H1 (cell line): ENCODE data around the gene NKD2. TPM values are rescaled to one million over a fixed set of nuclear protein-coding genes. Genes with fewer than 3 reads are reported as not detected.

Source experiments
- CTCF ChIA-PET: fragments of 300-600 bp; sonication (Branson Sonifier 250); formaldehyde crosslinking; loops from one replicate; lab custom pipeline; 2021; ENCODE audit not compliant: partially characterized antibody; lab: Charles Lee
- POLR2A ChIA-PET: fragments of 300-600 bp; sonication (Branson Sonifier 250); formaldehyde crosslinking; loops from one replicate; lab custom pipeline; 2021; ENCODE audit warnings: inconsistent platforms; ENCODE audit not compliant: partially characterized antibody; lab: Charles Lee
- DNase-seq, 2 experiments: peaks; one replicate each; pipeline versions ENCODE4 v3.0.0 to v3.0.0-alpha.2; 2010 to 2022; ENCODE audit warnings: low spot score in 2 of 2, low read depth in 1 of 2, mixed read lengths in 1 of 2
- FAIRE-seq: peaks from 2 replicates; lab custom pipeline; 2011; peaks lifted over from hg19 to GRCh38; lab: Jason Lieb, UNC
- H2AFZ ChIP-seq: 2 replicates; pipeline ENCODE4 v1.8.1; 2012; ENCODE audit warnings: low read length, inconsistent platforms
- H2AK5ac ChIP-seq: 2 replicates; pipeline ENCODE4 v1.6.1; 2013; ENCODE audit warnings: low read depth, low read length
- H2BK120ac ChIP-seq: replicated peaks from 2 replicates; pipeline ENCODE3; 2013; ENCODE audit warnings: low read depth, low read length, inconsistent platforms
- H2BK12ac ChIP-seq: 2 replicates; pipeline ENCODE4 v1.6.1; 2013; ENCODE audit warnings: low read depth, low read length
- H2BK15ac ChIP-seq: 2 replicates; pipeline ENCODE4 v1.6.1; 2013; ENCODE audit warnings: low read length
- H2BK20ac ChIP-seq: 2 replicates; pipeline ENCODE4 v1.6.1; 2013; ENCODE audit warnings: low read length
- H2BK5ac ChIP-seq: 2 replicates; pipeline ENCODE4 v1.6.1; 2013; ENCODE audit warnings: low read depth, low read length
- H3K14ac ChIP-seq: 2 replicates; pipeline ENCODE4 v1.6.1; 2013; ENCODE audit warnings: inconsistent platforms; ENCODE audit not compliant: insufficient read length
- H3K18ac ChIP-seq: 2 replicates; pipeline ENCODE4 v1.6.1; 2013; ENCODE audit warnings: low read length; ENCODE audit errors: extremely low read depth
- H3K23ac ChIP-seq: 2 replicates; pipeline ENCODE4 v1.6.1; 2013; ENCODE audit warnings: inconsistent platforms; ENCODE audit not compliant: insufficient read length
- H3K23me2 ChIP-seq: 2 replicates; pipeline ENCODE4 v1.6.1; 2013; ENCODE audit warnings: low read depth, low read length
- H3K27ac ChIP-seq: 2 replicates; pipeline ENCODE4 v1.6.1; 2011; ENCODE audit warnings: low read depth, low read length, inconsistent platforms
- H3K27me3 ChIP-seq, 4 experiments: replicated peaks in 1 of 4; 1 replicate in 1 of 4; 2 replicates in 3 of 4; pipeline versions ENCODE4 v1.6.1 to v1.8.1; 2011 to 2013; ENCODE audit warnings: low read length in 3 of 4, mild to moderate bottlenecking in 3 of 4, inconsistent platforms in 2 of 4, mixed read lengths in 2 of 4, moderate library complexity in 1 of 4; ENCODE audit not compliant: control insufficient read depth in 3 of 4, insufficient read depth in 3 of 4; ENCODE audit errors: extremely low read depth in 1 of 4
- H3K36me3 ChIP-seq, 4 experiments: 2 replicates each; pipeline versions ENCODE4 v1.6.1 to v1.8.1; 2011 to 2013; ENCODE audit warnings: mild to moderate bottlenecking in 4 of 4, low read length in 3 of 4, moderate library complexity in 2 of 4, control low read depth in 1 of 4, inconsistent platforms in 1 of 4; ENCODE audit not compliant: insufficient read depth in 4 of 4, control insufficient read depth in 2 of 4
- H3K4ac ChIP-seq: replicated peaks from 2 replicates; pipeline ENCODE3; 2013; ENCODE audit warnings: low read length, low read depth, mixed read lengths, inconsistent platforms; ENCODE audit not compliant: insufficient read length
- H3K4me1 ChIP-seq, 4 experiments: replicated peaks in 1 of 4; 1 replicate in 1 of 4; 2 replicates in 3 of 4; pipeline versions ENCODE4 v1.6.1 to v1.8.1; 2011 to 2013; ENCODE audit warnings: low read length in 3 of 4, inconsistent platforms in 2 of 4, mixed read lengths in 1 of 4; ENCODE audit not compliant: insufficient read depth in 4 of 4, control insufficient read depth in 3 of 4
- H3K4me2 ChIP-seq, 2 experiments: 2 replicates each; pipeline versions ENCODE4 v1.6.1 to v1.8.1; 2011 to 2013; ENCODE audit warnings: low read depth in 2 of 2, low read length in 2 of 2, control low read depth in 1 of 2, inconsistent platforms in 1 of 2, mild to moderate bottlenecking in 1 of 2; ENCODE audit not compliant: insufficient read depth in 1 of 2
- H3K4me3 ChIP-seq, 4 experiments: fragments of 200-600, 300-600 bp in 1 of 4; sonication (generic), shearing (Covaris generic), sonication (Bioruptor Twin) in 1 of 4; 2 replicates each; pipeline versions ENCODE4 v1.5.1 to v1.8.1; 2011 to 2016; ENCODE audit warnings: low read length in 4 of 4, low read depth in 3 of 4, control low read depth in 2 of 4, inconsistent platforms in 2 of 4, mild to moderate bottlenecking in 2 of 4, mixed read lengths in 1 of 4, moderate library complexity in 1 of 4; ENCODE audit not compliant: insufficient read depth in 2 of 4; ENCODE audit errors: extremely low read depth in 1 of 4
- H3K56ac ChIP-seq: replicated peaks from 2 replicates; pipeline ENCODE3; 2013; ENCODE audit warnings: low read depth, mild to moderate bottlenecking, mixed read lengths, low read length, inconsistent platforms; ENCODE audit not compliant: insufficient read length
- H3K79me1 ChIP-seq: 2 replicates; pipeline ENCODE4 v1.6.1; 2013; ENCODE audit warnings: low read depth, low read length, control low read depth
- H3K79me2 ChIP-seq, 2 experiments: 2 replicates each; pipeline versions ENCODE4 v1.6.1 to v1.8.1; 2012 to 2013; ENCODE audit warnings: low read length in 2 of 2, mild to moderate bottlenecking in 2 of 2, inconsistent platforms in 1 of 2; ENCODE audit not compliant: insufficient read depth in 2 of 2, control insufficient read depth in 1 of 2
- H3K9ac ChIP-seq, 4 experiments: replicated peaks in 1 of 4; 1 replicate in 1 of 4; 2 replicates in 3 of 4; pipeline versions ENCODE4 v1.6.1 to v1.8.1; 2011 to 2013; ENCODE audit warnings: low read depth in 3 of 4, low read length in 3 of 4, control low read depth in 2 of 4, mild to moderate bottlenecking in 2 of 4, moderate library complexity in 2 of 4, inconsistent platforms in 1 of 4; ENCODE audit errors: extremely low read depth in 1 of 4
- H3K9me3 ChIP-seq, 2 experiments: 2 replicates each; pipeline versions ENCODE4 v1.6.1 to v1.8.1; 2012 to 2013; ENCODE audit warnings: mild to moderate bottlenecking in 2 of 2, moderate library complexity in 2 of 2, control low read depth in 1 of 2, inconsistent platforms in 1 of 2, low read depth in 1 of 2, low read length in 1 of 2, mixed read lengths in 1 of 2; ENCODE audit not compliant: insufficient read depth in 2 of 2
- H4K20me1 ChIP-seq, 2 experiments: replicated peaks in 1 of 2; 2 replicates each; pipeline versions ENCODE3 to v1.8.1; 2011 to 2013; ENCODE audit warnings: inconsistent platforms in 2 of 2, low read length in 2 of 2, mild to moderate bottlenecking in 1 of 2; ENCODE audit not compliant: insufficient read depth in 2 of 2, control insufficient read depth in 1 of 2
- H4K5ac ChIP-seq: 2 replicates; pipeline ENCODE4 v1.6.1; 2013; ENCODE audit warnings: low read length, low read depth, mixed read lengths, inconsistent platforms; ENCODE audit not compliant: insufficient read length
- H4K8ac ChIP-seq: 2 replicates; pipeline ENCODE4 v1.8.0; 2013; ENCODE audit warnings: mild to moderate bottlenecking, moderate library complexity, low read length, inconsistent platforms; ENCODE audit not compliant: insufficient read depth; ENCODE audit errors: extremely low read depth
- H4K91ac ChIP-seq: replicated peaks from 2 replicates; pipeline ENCODE3; 2013; ENCODE audit warnings: low read length, mixed read lengths, inconsistent platforms; ENCODE audit not compliant: insufficient read length
- HDAC6 ChIP-seq: IDR thresholded peaks from one replicate; pipeline ENCODE4 v1.7.1; 2012; ENCODE audit warnings: low read depth, mild to moderate bottlenecking, inconsistent platforms, low read length, moderate library complexity
- POLR2AphosphoS5 ChIP-seq: IDR thresholded peaks from 2 replicates; pipeline ENCODE4 v1.6.1; 2011; ENCODE audit warnings: low read depth, low read length
- TAF1 ChIP-seq: IDR thresholded peaks from 2 replicates; pipeline ENCODE4 v1.6.1; 2011; ENCODE audit warnings: mild to moderate bottlenecking, low read depth, low read length
- WGBS, 2 experiments: shearing (Covaris generic) in 1 of 2; methylation state at CpG; one replicate each; pipeline versions ENCODE4 v1.1.6 to v1.1.7; 2013 to 2015; ENCODE audit warnings: low lambda C conversion rate in 2 of 2, mixed read lengths in 2 of 2, inconsistent platforms in 1 of 2, low coverage in 1 of 2, missing lambda C conversion rate in 1 of 2; ENCODE audit not compliant: insufficient replicate concordance in 2 of 2, insufficient coverage in 1 of 2, insufficient read length in 1 of 2; ENCODE audit errors: extremely low coverage in 1 of 2, missing lambda C conversion rate in 1 of 2; 5-methylcytosine and 5-hydroxymethylcytosine counted together
- polyA plus RNA-seq, 7 experiments: library from polyadenylated mRNA; depleted of rRNA in 3 of 7; stranded (reverse) in 5 of 7; unstranded in 2 of 7; fragments of >200 nt in 5 of 7; fragments of 200-250 nt in 2 of 7; gene quantifications; 1 replicate in 5 of 7; 2 replicates in 1 of 7; 4 replicates in 1 of 7; pipeline versions ENCODE4 v1.2.1 to v1.2.3, GENCODE V29; 2011 to 2013; ENCODE audit warnings: missing spikeins in 2 of 7, mixed read lengths in 2 of 7
- total RNA-seq: library from RNA; stranded (reverse); fragmentation: NEBNext Ultra II Directional; extraction: Animal tissue kit (Norgen Biotek cat#: 25700); gene quantifications from 2 replicates; pipeline ENCODE4 v1.2.1, GENCODE V29; 2021

The NKD2 gene
- total and polyA plus RNA-seq, 2 of the 8 experiments (the other 6 are each of a cell fraction or from before 2014, with no cell fraction given), result 5.5 to 7.9 TPM

DNA sequence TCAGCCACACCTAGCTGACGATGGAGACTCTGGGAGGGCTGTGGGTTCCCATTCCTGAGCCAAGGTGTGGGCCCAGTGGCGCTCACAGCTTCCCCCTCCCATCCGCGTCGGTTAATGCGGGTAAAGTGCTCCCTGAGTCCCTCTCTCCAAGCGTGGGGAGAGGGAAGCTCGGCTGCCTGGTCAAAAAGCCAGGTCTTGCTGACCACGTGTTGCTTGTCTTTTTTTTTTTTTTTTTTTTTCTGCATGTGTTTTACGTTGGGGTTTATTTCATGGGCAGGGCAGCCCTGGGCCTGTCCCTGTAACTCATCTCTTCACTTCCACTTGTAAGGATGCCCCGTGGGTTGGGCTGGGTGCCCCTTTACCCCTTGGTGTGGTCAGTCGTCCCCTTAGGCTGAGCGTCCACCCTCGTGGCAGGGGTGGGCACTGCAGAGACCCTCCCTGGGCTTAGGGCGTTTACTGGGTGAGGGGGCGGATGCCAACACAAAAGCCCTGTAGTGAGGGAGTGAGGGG lies 11.9 kb downstream of the NKD2 start:
- CTCF ChIA-PET, result interaction anchor here (1.0 to 3.6 kb wide), 9 partner anchors 9 to 147 kb away, joined by 3 to 38 read pairs (median 10); partner anchors contain the start of gene NKD2
- TF ChIP-seq TAF1 (no peak), POLR2AphosphoS5 (no peak), HDAC6 (no peak)

More for the DNA sequence above, 11.9 kb downstream of the NKD2 start:
- Histone ChIP-seq H2AFZ (no peak overlapping the region), H3K36me3 (no peaks in the 10 kb centered on the region), H3K79me1 (no peaks in the 10 kb centered on the region), H3K9ac (no peak overlapping the region), H4K20me1 (peaks cover 0 to 2% of the 10 kb centered on the region in 2 experiments), H3K27ac (no peak overlapping the region), H2BK5ac (no peak overlapping the region; the same call in 1 of the 2 replicates), H3K56ac (no peak overlapping the region), H3K14ac (no peak overlapping the region), H3K4me2 (no peak overlapping the region), H3K4me1 (peaks cover 0 to 12% (median 5%) of the 10 kb centered on the region in 4 experiments; a peak in 4 of 7 replicates), H3K27me3 (no peaks in the 10 kb centered on the region), H3K23me2 (no peaks in the 10 kb centered on the region), H2BK12ac (no peak overlapping the region; the same call in 1 of the 2 replicates), H4K8ac (no peak overlapping the region; the same call in 1 of the 2 replicates), H3K18ac (no peak overlapping the region), H2AK5ac (no peak overlapping the region), H2BK120ac (no peak overlapping the region), H4K91ac (no peak overlapping the region), H3K79me2 (no peaks in the 10 kb centered on the region), H2BK20ac (no peak overlapping the region), H3K4ac (no peak overlapping the region), H3K9me3 (no peaks in the 10 kb centered on the region), H3K4me3 (no peak overlapping the region), H2BK15ac (no peak overlapping the region), H4K5ac (no peak overlapping the region), H3K23ac (no peak overlapping the region)
- 80% methylated on average over 9 of the region's 16 CpGs; no CpG with 5 or more reads in 1 of the 2 experiments for WGBS, 2 experiments
- FAIRE-seq, result no peak
- no peak for DNase-seq
- POLR2A ChIA-PET, result interaction anchor here (1.5 kb wide), 1 partner anchor 12 kb away, joined by 3 read pairs; the partner anchor contains the start of gene NKD2
